COLO668 (cell line): Measurements from ENCODE around the gene REPS2.

Experiments used
- DNase-seq: peaks from one replicate; lab custom pipeline; 2025; ENCODE audit not compliant: unreplicated experiment; lab: John Stamatoyannopoulos, UW

REPS2 gene

GRCh38 chrX:16946361-16946964 is at the start of gene REPS2:
TSS of gene REPS2 (plus strand) at chrX:16946658. CDS start at chrX:16946862, 204 bp downstream.
- peak; percentile 94 for DNase-seq

- no peak for DNase-seq
Observed at GRCh38 chrX:16897445-16897844, 49.0 kb upstream of the REPS2 start.

GRCh38 chrX:16903274-16904022 is 43.0 kb upstream of the REPS2 start:
- no peak for DNase-seq

DNA sequence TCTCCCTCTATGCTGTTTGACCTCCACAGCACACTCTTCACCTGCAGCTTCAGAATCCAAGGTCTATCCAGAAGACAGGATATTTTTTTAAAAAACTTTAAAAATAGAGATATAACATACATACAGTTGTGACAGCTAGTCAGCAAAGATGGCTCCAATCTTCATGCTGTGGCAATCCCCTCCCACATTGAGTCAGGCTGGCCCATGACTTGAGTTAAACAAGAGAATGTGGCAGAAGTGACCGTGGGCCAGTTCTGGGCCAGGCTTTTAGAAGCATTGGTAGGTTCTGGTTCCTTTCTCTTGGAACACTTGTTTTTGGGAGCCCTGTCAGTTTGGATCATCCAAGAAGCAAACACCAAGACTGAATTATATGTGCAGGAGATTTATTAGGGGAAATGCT is 36.1 kb upstream of the REPS2 start:
- no peak for DNase-seq

- no peak for DNase-seq
Observed at GRCh38 chrX:16914058-16914457, 32.4 kb upstream of the REPS2 start.

DNA sequence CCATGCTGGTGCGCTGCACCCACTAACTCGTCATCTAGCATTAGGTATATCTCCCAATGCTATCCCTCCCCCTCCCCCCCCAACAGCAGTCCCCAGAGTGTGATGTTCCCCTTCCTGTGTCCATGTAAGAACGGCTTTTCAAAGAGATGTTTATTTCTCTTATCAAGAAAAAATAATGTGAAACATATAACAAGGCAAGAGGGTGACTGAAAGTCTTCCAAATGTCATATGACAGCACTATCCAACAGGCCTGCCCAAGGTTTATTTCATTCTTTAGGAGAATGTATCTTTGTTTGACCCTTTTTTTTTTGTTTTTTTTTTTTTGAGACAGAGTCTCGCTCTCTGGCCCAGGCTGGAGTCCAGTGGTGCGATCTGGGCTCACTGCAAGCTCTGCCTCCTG is 29.9 kb upstream of the REPS2 start:
- DNase-seq = no peak

- no peak for DNase-seq
Observed at GRCh38 chrX:16917120-16917519, 29.3 kb upstream of the REPS2 start.

- DNase-seq = no peak
Observed at GRCh38 chrX:16918979-16919378, 27.5 kb upstream of the REPS2 start.

DNA sequence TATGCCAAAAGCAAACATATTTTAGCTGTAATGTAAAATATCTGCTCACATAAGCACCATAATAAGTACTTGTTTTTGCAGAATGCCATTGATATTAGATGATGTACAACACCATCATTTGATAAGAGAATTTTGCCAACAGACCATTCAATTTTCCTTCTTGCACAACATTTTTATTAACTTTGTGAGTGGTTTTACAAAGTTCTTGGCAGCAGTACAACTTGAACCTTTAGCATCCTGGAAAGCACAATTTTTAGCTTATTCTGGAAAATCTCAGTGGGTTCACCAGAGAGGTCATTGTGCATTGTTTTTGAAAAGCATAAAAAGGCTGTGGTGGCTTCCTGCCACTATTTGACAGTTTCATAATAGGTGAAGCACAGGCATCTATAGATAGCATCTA is 26.4 kb upstream of the REPS2 start:
- no peak for DNase-seq

- DNase-seq = no peak
Observed at GRCh38 chrX:16923157-16923556, 23.3 kb upstream of the REPS2 start.

GRCh38 chrX:16924631-16925480 is 21.6 kb upstream of the REPS2 start:
- DNase-seq = no peak

DNA sequence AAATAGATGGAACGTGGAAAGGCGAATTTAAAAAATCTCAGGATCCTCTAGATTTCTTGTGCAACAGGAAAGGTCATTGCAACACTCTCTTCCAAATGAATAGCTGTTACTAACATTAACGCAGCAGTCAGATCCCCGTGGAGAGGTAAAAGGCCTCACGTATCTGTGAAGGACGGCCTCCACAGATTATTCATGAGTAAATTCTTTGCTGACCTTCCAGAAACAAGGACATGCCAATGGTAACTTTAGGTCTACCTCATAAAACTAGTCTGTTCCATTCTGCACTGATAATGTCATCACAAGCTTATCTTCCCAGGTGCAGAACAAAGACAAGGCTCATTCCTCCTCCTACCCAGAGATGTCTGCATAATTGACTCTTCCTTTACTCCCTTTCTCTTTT is 16.1 kb upstream of the REPS2 start:
- no peak for DNase-seq

GRCh38 chrX:16931371-16931770 is 15.1 kb upstream of the REPS2 start:
- no peak for DNase-seq

DNA sequence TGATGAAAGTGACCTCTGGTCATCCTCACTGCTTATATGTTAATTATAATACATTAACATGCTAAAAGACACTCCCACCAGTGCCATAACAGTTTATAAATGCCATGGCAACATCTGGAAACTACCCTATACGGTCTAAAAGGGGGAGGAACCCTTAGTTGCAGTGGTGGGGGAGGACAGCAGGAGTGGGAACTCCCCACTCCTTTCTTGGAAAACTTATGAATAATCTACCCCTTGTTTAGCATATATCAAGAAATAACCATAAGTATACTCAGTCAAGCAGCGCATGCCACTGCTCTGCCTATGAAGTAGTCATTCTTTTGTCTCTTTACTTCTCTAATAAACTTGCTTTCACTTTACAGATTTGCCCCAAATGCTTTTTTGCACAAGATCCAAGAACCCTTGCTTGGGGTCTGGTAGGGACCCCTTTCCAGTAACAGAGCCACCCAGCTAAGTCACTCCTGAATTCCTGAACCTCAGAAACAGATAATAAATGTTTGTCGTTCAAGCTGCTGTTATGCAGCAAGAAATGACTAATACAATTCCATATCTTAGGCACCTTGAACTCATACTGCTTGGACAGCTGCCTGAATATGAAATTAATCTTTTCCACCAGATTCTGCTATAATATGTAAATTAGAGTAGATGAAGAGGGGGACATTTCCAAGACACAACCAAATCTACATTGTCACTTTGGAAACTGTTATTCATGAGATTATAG is 14.4 kb upstream of the REPS2 start:
- no peak for DNase-seq

GRCh38 chrX:16934185-16934584 is 12.3 kb upstream of the REPS2 start:
- DNase-seq = no peak

DNA sequence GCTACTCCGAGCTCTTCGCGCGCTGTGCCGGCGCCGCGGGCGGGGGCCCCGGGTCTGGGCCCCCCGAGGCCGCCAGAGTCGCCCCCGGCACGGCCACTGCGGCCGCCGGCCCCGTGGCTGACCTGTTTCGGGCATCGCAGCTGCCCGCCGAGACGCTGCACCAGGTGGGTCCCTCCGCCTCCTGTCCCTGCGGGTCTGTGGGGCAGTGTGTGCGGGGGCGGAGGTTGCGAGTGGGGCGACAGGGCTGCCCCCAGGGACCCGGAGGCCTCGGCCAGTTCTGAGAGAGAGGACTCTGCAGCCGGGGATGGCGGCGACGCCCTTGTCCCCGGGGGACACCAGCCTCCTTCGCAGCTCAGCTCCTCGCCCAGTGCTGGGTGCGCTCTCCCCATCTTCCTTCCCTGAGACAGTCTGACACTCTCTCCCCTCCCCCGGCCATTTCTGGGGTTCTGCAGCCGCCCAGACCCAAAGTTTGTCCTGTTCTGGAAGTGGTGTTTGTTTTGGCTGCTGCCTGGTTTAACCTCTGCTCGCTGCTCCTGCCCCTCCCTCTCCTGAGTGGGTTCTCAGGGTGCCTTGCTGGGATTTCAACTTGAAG is 609 bp downstream of the REPS2 start:
- DNase-seq = peak; percentile 21

GRCh38 chrX:16950423-16950822 is 4.0 kb downstream of the REPS2 start:
- DNase-seq = no peak

DNA sequence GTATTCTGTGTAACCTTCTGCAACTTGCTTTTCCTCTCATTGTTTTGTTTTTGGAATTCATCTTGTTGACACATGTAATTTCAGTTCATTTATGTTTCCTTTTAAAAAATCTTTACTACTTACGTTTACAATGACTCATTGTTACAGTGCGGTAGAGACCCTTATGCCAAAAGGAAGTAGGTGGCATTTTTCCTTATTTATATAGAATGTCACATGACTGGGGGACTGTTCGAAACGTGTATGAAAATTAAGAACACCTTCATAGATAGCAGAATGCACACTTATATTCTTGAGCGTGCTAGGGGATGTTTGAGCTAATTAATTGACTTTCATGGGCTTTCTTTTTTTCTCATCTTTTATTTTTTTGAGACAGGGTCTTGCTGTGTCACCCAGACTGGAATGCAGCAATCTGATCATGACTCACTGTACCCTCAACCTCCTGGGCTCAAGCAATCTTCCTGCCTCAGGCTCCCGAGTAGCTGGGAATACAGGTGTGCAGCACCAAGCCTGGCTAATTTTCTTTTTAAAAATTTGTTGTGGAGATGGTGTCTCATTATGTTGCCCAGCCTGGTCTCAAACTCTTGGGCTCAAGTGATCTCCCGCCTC is 7.3 kb downstream of the REPS2 start:
- DNase-seq = no peak

DNA sequence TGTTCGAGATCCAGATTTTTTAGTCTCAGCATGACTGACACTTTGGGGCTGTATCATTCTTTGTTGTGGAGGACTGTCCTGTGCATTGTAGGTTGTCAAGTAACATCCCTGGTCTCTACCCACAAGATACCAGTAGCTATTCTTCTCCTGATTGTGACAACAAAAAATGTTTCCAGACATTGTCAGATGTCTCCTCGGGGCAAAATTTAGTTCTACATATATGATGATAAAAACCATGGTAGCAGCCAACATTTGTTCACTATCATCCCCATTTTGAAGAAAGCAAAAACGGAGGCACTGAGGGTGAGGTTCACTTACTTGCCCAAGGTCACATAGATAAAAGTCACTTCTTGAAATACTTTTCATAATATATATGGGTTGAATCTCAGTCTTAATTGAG is 11.3 kb downstream of the REPS2 start:
- DNase-seq = no peak

DNA sequence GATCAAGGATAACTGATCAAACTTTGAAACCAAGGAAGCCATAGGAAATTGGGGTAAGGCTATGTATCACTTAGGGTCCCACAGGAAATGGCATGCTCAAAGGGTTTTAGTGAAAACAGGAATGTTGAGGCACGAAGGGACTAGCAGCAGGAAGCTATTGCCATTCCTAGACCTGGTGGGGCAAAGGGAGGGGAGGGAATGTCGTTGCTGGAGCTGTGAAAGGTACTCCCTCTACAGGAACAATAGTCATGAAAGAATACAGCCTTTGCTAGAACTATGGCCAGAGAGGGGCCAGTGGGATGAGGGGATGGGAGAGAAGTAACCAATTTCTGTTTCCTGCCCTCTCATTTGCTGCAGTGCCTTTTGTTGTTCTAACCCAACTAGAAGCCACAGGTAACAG is 11.9 kb downstream of the REPS2 start:
- no peak for DNase-seq
